Measurements from ENCODE around the gene LBR. TPM values are rescaled to one million over a fixed set of nuclear protein-coding genes. Genes with fewer than 3 reads are reported as not detected.

Gene LBR
- total and polyA plus RNA-seq, 9 donors, result 22.4 to 60.9 (median 43.0) TPM

GRCh38 chr1:225464851-225465792 is 37.3 kb upstream of the LBR start:
- intact Hi-C loops (cut with DNase I), result no loop called here
- Histone ChIP-seq H3K27ac (no peak overlapping the region), H3K27me3 (no peaks in the 10 kb centered on the region), H3K4me1 (ENCODE audit: insufficient read depth) (peaks cover 7% of the 10 kb centered on the region), H3K4me3 (no peak overlapping the region), H3K36me3 (no peaks in the 10 kb centered on the region), H3K9me3 (no peaks in the 10 kb centered on the region)
- no peak for DNase-seq
- 82 to 85% (median 84%) methylated on average over 15 of the region's 15 CpGs for WGBS, 3 donors
- TF ChIP-seq EP300 (IDR thresholded peaks at IDR 0.05) (no peak), CTCF (IDR thresholded peaks at IDR 0.05) (no peak), POLR2A (IDR thresholded peaks at IDR 0.05) (no peak)

- TF ChIP-seq EP300 (IDR thresholded peaks at IDR 0.05) (no peak), CTCF (IDR thresholded peaks at IDR 0.05) (no peak), POLR2A (IDR thresholded peaks at IDR 0.05) (no peak)
- WGBS, 3 donors, result 50 to 64% (median 53%) methylated on average over 15 of the region's 15 CpGs
- H3K4me1 ChIP-seq (ENCODE audit: insufficient read depth), result peaks cover 7% of the 10 kb centered on the region
- no peak overlapping the region for H3K27ac ChIP-seq
- no peaks in the 10 kb centered on the region for H3K27me3 ChIP-seq
- peak in 1 of 5 donors; percentile 27 for DNase-seq
- H3K9me3 ChIP-seq, result no peaks in the 10 kb centered on the region
- no peak overlapping the region for H3K4me3 ChIP-seq
- H3K36me3 ChIP-seq, result no peaks in the 10 kb centered on the region
- intact Hi-C loops (cut with DNase I), result no loop called here
These were observed 35.1 kb upstream of the LBR start for GRCh38 chr1:225462714-225463574.

DNA sequence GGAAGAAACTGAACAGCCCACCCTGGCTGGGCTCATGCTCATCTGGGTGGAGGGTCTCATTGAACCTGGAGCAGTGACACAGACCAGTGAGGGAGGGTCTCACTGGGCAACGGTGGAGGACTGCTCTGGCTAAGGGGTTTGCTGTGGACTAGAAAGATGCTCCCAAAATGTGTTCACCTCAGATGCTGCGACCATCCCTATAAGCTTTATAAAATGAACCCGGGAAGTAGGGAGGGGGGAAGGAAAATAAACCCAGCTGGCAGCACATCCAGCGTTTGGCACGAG is 34.5 kb upstream of the LBR start:
- Histone ChIP-seq H3K27me3 (no peaks in the 10 kb centered on the region), H3K4me1 (ENCODE audit: insufficient read depth) (peaks cover 7% of the 10 kb centered on the region), H3K9me3 (no peaks in the 10 kb centered on the region), H3K36me3 (no peaks in the 10 kb centered on the region), H3K4me3 (no peak overlapping the region), H3K27ac (no peak overlapping the region)
- 38 to 53% (median 47%) methylated on average over 5 of the region's 5 CpGs for WGBS, 3 donors
- DNase-seq, result peak in 1 of 5 donors; percentile 35
- intact Hi-C loops (cut with DNase I), result no loop called here
- TF ChIP-seq POLR2A (IDR thresholded peaks at IDR 0.05) (no peak), EP300 (IDR thresholded peaks at IDR 0.05) (no peak), CTCF (IDR thresholded peaks at IDR 0.05) (no peak)

DNA sequence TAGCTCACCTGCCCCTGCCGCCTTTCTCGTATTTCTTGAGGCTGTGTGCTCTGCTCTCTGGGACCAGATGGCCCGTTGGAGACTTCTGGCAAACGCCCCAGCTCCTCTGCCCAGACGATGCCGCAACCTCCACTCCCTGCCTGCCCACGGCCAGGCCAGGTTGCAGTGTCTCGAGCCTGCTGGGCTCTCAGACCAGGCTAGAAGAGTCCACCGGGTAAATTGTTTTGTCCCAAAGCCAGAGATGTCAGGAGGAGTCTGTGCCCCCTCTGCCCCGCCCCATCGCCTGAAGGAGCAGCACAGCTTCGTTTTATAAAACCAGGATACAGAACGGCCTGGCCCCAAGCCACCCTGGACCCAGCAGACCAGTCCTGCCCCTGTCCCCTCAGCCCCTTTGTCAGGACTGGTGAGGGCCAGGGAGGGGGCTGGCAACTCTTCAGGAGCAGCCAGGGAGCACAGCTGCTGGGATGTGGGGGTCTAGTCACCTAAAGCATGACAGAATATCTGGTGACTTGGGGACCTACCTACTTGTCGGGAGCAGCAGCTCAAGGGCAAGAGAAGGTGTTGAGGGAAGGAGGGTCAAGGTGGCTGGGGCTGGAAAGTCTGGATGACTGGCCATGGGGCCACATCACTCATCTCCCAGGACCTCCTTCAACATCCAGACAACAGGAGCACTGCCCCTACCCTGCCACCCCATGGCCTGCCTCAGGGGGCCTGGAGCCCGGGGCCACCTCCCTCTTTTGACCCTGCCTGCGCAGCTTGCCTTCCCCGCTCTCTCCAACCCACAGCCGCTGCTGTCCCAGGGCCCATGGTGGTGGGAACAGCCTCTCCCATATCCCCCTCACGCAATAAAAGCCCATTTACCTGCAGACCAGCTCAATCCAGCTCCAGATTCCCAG is 33.9 kb upstream of the LBR start:
- 54 to 68% (median 57%) methylated on average over 19 of the region's 19 CpGs for WGBS, 3 donors
- intact Hi-C loops (cut with DNase I), result no loop called here
- Histone ChIP-seq H3K27me3 (no peaks in the 10 kb centered on the region), H3K4me3 (no peak overlapping the region), H3K27ac (peak overlapping the region in 1 of 2 donors; percentile 10), H3K36me3 (no peaks in the 10 kb centered on the region), H3K4me1 (ENCODE audit: insufficient read depth) (peaks cover 7% of the 10 kb centered on the region), H3K9me3 (no peaks in the 10 kb centered on the region)
- TF ChIP-seq EP300 (IDR thresholded peaks at IDR 0.05) (no peak), CTCF (IDR thresholded peaks at IDR 0.05) (no peak), POLR2A (IDR thresholded peaks at IDR 0.05) (no peak)
- DNase-seq, result peak in 3 of 5 donors; percentile 50 to 69 (median 54)

All from ovary (tissue), 9 donors.